GM12878 (cell line): ENCODE measurements around the gene CROCC. TPM values are rescaled to one million over a fixed set of nuclear protein-coding genes. Genes with fewer than 3 reads are reported as not detected.
"Not testable (repeated sequence)": the region's sequence is repeated elsewhere in the genome, so short reads cannot be mapped to it uniquely, and the experiment has no call there.

Experiments used
- ATAC-seq: fragments of 200-7000 bp; cut with Tn5 transposase; 3 replicates; pipeline ENCODE4 v1.9.1; 2020; ENCODE audit warnings: mild to moderate bottlenecking, moderate library complexity
- BruUV-seq: library from RNA; stranded (reverse); fragments of 400-500 nt; replicated peaks from 2 replicates; lab custom pipeline; 2021; lab: Mats Ljungman, UMichigan
- CTCF ChIA-PET: fragments of 300-600 bp; sonication (Branson Sonifier 250); formaldehyde crosslinking; extraction: SDS; loops from one replicate; lab custom pipeline; 2021; ENCODE audit warnings: inconsistent platforms; lab: Yijun Ruan, JAX
- POLR2A ChIA-PET: fragments of 350-600 bp; formaldehyde crosslinking; extraction: SDS; loops from one replicate; lab custom pipeline; 2021; ENCODE audit warnings: inconsistent platforms; lab: Charles Lee
- RAD21 ChIA-PET: fragments of 300-600 bp; sonication (Branson Sonifier 250); formaldehyde crosslinking; loops from one replicate; lab custom pipeline; 2023; ENCODE audit warnings: antibody characterized with exemption; ENCODE audit not compliant: unreplicated experiment; lab: Charles Lee
- SMC1A ChIA-PET: fragments of 300-600 bp; sonication (Branson Sonifier 250); formaldehyde crosslinking; loops from one replicate; lab custom pipeline; 2023; ENCODE audit not compliant: unreplicated experiment, uncharacterized antibody; lab: Charles Lee
- DNase-seq: peaks from one replicate; pipeline ENCODE4 v3.0.0-alpha.2; 2011; ENCODE audit warnings: low read depth, low spot score
- FAIRE-seq: peaks from 3 replicates; lab custom pipeline; 2011; peaks lifted over from hg19 to GRCh38; lab: Jason Lieb, UNC
- H2AFZ ChIP-seq: 2 replicates; pipeline ENCODE4 v1.6.0; 2011; ENCODE audit warnings: low read depth, low read length, control low read depth; ENCODE audit not compliant: control insufficient read depth
- H3K27ac ChIP-seq: 2 replicates; pipeline ENCODE4 v1.5.1; 2011; ENCODE audit warnings: control low read depth; ENCODE audit not compliant: control insufficient read depth, insufficient read depth
- H3K27me3 ChIP-seq, 2 experiments: replicated peaks in 1 of 2; 2 replicates each; pipeline versions ENCODE4 v1.6.0 to v1.6.1; 2011; ENCODE audit warnings: low read length in 1 of 2; ENCODE audit not compliant: control insufficient read depth in 2 of 2, insufficient read depth in 2 of 2
- H3K36me3 ChIP-seq, 2 experiments: 2 replicates each; pipeline ENCODE4 v1.5.1; 2011; ENCODE audit warnings: low read length in 1 of 2; ENCODE audit not compliant: control insufficient read depth in 2 of 2, insufficient read depth in 2 of 2
- H3K4me1 ChIP-seq: 2 replicates; pipeline ENCODE4 v1.6.1; 2011; ENCODE audit warnings: mild to moderate bottlenecking, low read length, moderate library complexity, mixed read lengths; ENCODE audit not compliant: control insufficient read depth, insufficient read depth
- H3K4me2 ChIP-seq: 2 replicates; pipeline ENCODE4 v1.6.0; 2011; ENCODE audit warnings: control low read depth; ENCODE audit not compliant: control insufficient read depth, insufficient read depth
- H3K4me3 ChIP-seq: fragments of 200-600 bp; sonication (generic); 2 replicates; pipeline ENCODE4 v1.5.1; 2016
- H3K79me2 ChIP-seq: 2 replicates; pipeline ENCODE4 v1.6.0; 2011; ENCODE audit warnings: low read length; ENCODE audit not compliant: control insufficient read depth, insufficient read depth
- H3K9ac ChIP-seq: 2 replicates; pipeline ENCODE4 v1.8.0; 2011; ENCODE audit warnings: low read length, control low read depth, mixed read lengths; ENCODE audit not compliant: control insufficient read depth, insufficient read depth
- H3K9me3 ChIP-seq: replicated peaks from 3 replicates; pipeline ENCODE4 v1.5.1; 2011; ENCODE audit warnings: mild to moderate bottlenecking, low read length; ENCODE audit not compliant: control insufficient read depth, insufficient read depth
- H4K20me1 ChIP-seq: 2 replicates; pipeline ENCODE4 v1.6.0; 2011; ENCODE audit not compliant: control insufficient read depth, insufficient read depth
- WGBS: methylation state at CpG from one replicate; pipeline ENCODE4 v1.1.6; 2016; ENCODE audit warnings: low lambda C conversion rate; ENCODE audit not compliant: insufficient replicate concordance, insufficient coverage; ENCODE audit errors: missing lambda C conversion rate; 5-methylcytosine and 5-hydroxymethylcytosine counted together
- in situ Hi-C: fragments of 300-500 bp; cut with MboI; formaldehyde crosslinking; loops from 9 replicates; pipeline ENCODE4 v1.14.3; 2018; ENCODE audit warnings: mixed read lengths
- intact Hi-C: fragments of 100-400 bp; cut with micrococcal nuclease; formaldehyde crosslinking; loops from one replicate; pipeline ENCODE4 v1.14.2; 2022; ENCODE audit not compliant: unreplicated experiment
- polyA plus RNA-seq, 11 experiments: library from polyadenylated mRNA; depleted of rRNA in 4 of 11; unstranded in 6 of 11; stranded (reverse) in 5 of 11; fragments of >200 nt; fragmentation: Nextera tagmentation in 4 of 11; fragmentation: Illumina TruSeq in 1 of 11; extraction: Ambion mirVana in 4 of 11; extraction: Trizol in 1 of 11; gene quantifications; 1 replicate in 1 of 11; 2 replicates in 10 of 11; pipeline versions ENCODE4 v1.2.1 to v1.2.3, GENCODE V29; 2011 to 2016; ENCODE audit warnings: inconsistent platforms in 2 of 11, missing spikeins in 2 of 11, low read depth in 1 of 11
- total RNA-seq, 4 experiments: library from RNA; depleted of rRNA in 3 of 4; stranded (reverse); fragments of >200 nt in 3 of 4; fragmentation: Illumina TruSeq in 1 of 4; extraction: Trizol in 1 of 4; gene quantifications; 2 replicates each; pipeline versions ENCODE4 v1.2.1 to v1.2.3, GENCODE V29; 2013 to 2021
- TF ChIP-seq, protein P1 (sequence below): IDR thresholded peaks from 2 replicates; pipeline ENCODE4 v1.6.1; 2012; ENCODE audit warnings: low read depth, low read length, improper control_type of control experiment
- TF ChIP-seq, protein P2 (sequence below): fragments of 450-650 bp; formaldehyde crosslinking; IDR thresholded peaks from 2 replicates; pipeline ENCODE4 v1.4.0; 2020; ENCODE audit warnings: mild to moderate bottlenecking, moderate library complexity
- TF ChIP-seq, protein P3 (sequence below): IDR thresholded peaks from 2 replicates; pipeline ENCODE4 v1.6.1; 2012; ENCODE audit warnings: low read length, inconsistent platforms

CROCC gene
- total and polyA plus RNA-seq, 10 of the 15 experiments (the other 5 are each of a cell fraction or from before 2014, with no cell fraction given) = 0.04 to 5.5 (median 2.3) TPM

DNA sequence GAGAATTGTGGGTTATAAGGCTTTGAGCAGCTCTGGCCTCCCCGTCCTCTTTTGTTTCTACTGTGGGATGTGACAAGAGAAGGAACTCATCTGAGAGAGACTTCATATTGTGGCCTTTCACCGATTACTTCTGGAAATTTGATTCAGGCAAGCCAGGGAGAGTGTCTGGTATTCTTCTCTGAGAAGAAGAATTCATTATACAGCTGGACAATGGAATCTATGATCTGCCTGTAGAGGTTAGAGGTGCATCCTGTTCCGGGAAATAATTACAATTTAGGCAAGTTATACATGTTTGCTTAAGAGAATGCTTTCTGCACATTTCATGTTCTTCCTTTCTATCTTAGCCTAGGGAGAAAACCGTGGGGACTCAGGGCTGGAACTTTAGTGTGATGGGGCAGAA lies 38.7 kb upstream of the CROCC start:
- CTCF ChIA-PET = no interaction called here
- Histone ChIP-seq H3K27me3 (no peaks in the 10 kb centered on the region), H2AFZ (no peak overlapping the region), H3K9ac (no peak overlapping the region), H3K4me1 (no peaks in the 10 kb centered on the region), H3K36me3 (no peaks in the 10 kb centered on the region), H3K9me3 (no peaks in the 10 kb centered on the region), H4K20me1 (no peaks in the 10 kb centered on the region), H3K4me2 (no peak overlapping the region), H3K79me2 (no peaks in the 10 kb centered on the region), H3K4me3 (no peak overlapping the region), H3K27ac (no peak overlapping the region)
- TF ChIP-seq, protein P1, sequence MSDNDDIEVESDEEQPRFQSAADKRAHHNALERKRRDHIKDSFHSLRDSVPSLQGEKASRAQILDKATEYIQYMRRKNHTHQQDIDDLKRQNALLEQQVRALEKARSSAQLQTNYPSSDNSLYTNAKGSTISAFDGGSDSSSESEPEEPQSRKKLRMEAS = no peak
- TF ChIP-seq, protein P2, sequence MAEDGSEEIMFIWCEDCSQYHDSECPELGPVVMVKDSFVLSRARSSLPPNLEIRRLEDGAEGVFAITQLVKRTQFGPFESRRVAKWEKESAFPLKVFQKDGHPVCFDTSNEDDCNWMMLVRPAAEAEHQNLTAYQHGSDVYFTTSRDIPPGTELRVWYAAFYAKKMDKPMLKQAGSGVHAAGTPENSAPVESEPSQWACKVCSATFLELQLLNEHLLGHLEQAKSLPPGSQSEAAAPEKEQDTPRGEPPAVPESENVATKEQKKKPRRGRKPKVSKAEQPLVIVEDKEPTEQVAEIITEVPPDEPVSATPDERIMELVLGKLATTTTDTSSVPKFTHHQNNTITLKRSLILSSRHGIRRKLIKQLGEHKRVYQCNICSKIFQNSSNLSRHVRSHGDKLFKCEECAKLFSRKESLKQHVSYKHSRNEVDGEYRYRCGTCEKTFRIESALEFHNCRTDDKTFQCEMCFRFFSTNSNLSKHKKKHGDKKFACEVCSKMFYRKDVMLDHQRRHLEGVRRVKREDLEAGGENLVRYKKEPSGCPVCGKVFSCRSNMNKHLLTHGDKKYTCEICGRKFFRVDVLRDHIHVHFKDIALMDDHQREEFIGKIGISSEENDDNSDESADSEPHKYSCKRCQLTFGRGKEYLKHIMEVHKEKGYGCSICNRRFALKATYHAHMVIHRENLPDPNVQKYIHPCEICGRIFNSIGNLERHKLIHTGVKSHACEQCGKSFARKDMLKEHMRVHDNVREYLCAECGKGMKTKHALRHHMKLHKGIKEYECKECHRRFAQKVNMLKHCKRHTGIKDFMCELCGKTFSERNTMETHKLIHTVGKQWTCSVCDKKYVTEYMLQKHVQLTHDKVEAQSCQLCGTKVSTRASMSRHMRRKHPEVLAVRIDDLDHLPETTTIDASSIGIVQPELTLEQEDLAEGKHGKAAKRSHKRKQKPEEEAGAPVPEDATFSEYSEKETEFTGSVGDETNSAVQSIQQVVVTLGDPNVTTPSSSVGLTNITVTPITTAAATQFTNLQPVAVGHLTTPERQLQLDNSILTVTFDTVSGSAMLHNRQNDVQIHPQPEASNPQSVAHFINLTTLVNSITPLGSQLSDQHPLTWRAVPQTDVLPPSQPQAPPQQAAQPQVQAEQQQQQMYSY (CRISPR knock-in tag) = no peak
- TF ChIP-seq, protein P3, sequence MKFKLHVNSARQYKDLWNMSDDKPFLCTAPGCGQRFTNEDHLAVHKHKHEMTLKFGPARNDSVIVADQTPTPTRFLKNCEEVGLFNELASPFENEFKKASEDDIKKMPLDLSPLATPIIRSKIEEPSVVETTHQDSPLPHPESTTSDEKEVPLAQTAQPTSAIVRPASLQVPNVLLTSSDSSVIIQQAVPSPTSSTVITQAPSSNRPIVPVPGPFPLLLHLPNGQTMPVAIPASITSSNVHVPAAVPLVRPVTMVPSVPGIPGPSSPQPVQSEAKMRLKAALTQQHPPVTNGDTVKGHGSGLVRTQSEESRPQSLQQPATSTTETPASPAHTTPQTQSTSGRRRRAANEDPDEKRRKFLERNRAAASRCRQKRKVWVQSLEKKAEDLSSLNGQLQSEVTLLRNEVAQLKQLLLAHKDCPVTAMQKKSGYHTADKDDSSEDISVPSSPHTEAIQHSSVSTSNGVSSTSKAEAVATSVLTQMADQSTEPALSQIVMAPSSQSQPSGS = no peak
- RAD21 ChIA-PET = no interaction called here
- WGBS = 13% methylated on average over 4 of the region's 4 CpGs
- ATAC-seq (no peak), DNase-seq (no peak), FAIRE-seq (no peak)
- SMC1A ChIA-PET = no interaction called here
- POLR2A ChIA-PET = no interaction called here
- intact Hi-C loops = no loop called here
- in situ Hi-C loops = no loop called here
- BruUV-seq = no TSS peak

DNA sequence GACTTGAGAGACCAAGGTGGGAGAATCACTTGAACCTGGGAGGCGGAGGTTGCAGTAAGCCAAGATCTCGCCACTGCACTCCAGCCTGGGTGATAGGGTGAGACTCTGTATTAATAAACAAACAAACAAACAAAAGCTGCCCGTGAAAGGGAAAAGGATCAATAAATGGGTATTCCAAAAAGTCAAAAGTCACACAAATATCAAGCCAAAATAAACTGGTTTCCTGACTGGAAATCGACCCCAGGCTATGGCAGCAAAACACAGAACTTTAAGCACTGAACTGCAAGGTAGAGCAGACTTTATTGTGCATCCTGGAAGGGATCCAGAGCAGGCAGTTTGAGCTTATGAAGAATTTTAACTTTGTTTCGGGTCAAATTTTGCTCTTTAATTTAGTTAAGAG lies 37.2 kb upstream of the CROCC start:
- H3K9me3 ChIP-seq, POLR2A ChIA-PET, ATAC-seq, H3K27ac ChIP-seq, H3K27me3 ChIP-seq, DNase-seq, H3K4me2 ChIP-seq, FAIRE-seq, H3K79me2 ChIP-seq, H3K36me3 ChIP-seq, SMC1A ChIA-PET, BruUV-seq, intact Hi-C loops, H3K4me1 ChIP-seq, H3K9ac ChIP-seq, H2AFZ ChIP-seq, H4K20me1 ChIP-seq, in situ Hi-C loops, RAD21 ChIA-PET, H3K4me3 ChIP-seq: not testable (repeated sequence)
- CTCF ChIA-PET = interaction anchor here (1.0 kb wide), 1 partner anchor 260 kb away, joined by 3 read pairs; no protein-coding TSS in a partner anchor
- WGBS = 13% methylated on average over 5 of the region's 5 CpGs
